KG1 (cell line): ENCODE results near the gene MSI2.

ENCODE experiments used
- DNase-seq: peaks from one replicate; lab custom pipeline; 2025; lab: John Stamatoyannopoulos, UW

Gene MSI2

GRCh38 chr17:57723427-57724025 lies 467.2 kb downstream of the MSI2 start:
- no peak for DNase-seq

- no peak for DNase-seq
These were observed 467.9 kb downstream of the MSI2 start for GRCh38 chr17:57724026-57724728.

- no peak for DNase-seq
These were observed 468.4 kb downstream of the MSI2 start for GRCh38 chr17:57724729-57725125.

GRCh38 chr17:57726213-57726790 lies 470.0 kb downstream of the MSI2 start:
- no peak for DNase-seq

GRCh38 chr17:57726838-57727237 lies 470.5 kb downstream of the MSI2 start:
- no peak for DNase-seq

- DNase-seq, result no peak
These were observed 471.4 kb downstream of the MSI2 start for GRCh38 chr17:57727630-57728175.

- no peak for DNase-seq
These were observed 473.8 kb downstream of the MSI2 start for GRCh38 chr17:57730026-57730701.

GRCh38 chr17:57732062-57732461 lies 475.7 kb downstream of the MSI2 start:
- DNase-seq, result no peak

- no peak for DNase-seq
These were observed 476.8 kb downstream of the MSI2 start for GRCh38 chr17:57733085-57733484.
